ENCODE results near the gene TCF4. TPM values are rescaled to one million over a fixed set of nuclear protein-coding genes. Genes with fewer than 3 reads are reported as not detected.

The TCF4 gene
- total RNA-seq, 1 experiment from 2014 or later: 12.5 TPM

DNA sequence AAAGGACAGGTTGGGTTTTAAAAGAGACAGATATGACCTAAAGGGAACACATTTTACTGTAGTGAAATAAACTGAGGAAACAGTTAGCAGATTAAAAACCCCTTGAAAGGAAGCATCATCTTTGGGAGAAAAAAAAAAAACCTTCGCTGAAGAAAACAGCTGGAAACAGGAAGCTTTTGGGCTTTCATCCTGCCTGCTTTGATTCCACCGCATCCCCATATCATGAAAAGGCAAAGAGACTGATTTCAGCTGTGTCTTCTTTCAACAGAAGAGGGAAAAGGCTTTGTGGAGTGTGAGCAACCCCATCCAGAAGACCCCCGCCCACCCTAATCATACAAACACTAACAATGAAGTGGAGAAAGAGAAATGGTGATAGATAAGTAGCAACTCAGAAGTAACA is 86.4 kb downstream of the TCF4 start:
- DNase-seq (no peak), ATAC-seq (no peak)
- H3K27ac ChIP-seq (ENCODE audit: low read length): no peak overlapping the region
- no peaks in the 10 kb centered on the region for H3F3A ChIP-seq (ENCODE audit: low read length, unreplicated experiment)
- intact Hi-C loops (cut with micrococcal nuclease): no loop called here
- H3K4me2 ChIP-seq (ENCODE audit: low read length): no peak overlapping the region
- H3K9me3 ChIP-seq (ENCODE audit: low read length): no peaks in the 10 kb centered on the region
- TF ChIP-seq, protein P1, sequence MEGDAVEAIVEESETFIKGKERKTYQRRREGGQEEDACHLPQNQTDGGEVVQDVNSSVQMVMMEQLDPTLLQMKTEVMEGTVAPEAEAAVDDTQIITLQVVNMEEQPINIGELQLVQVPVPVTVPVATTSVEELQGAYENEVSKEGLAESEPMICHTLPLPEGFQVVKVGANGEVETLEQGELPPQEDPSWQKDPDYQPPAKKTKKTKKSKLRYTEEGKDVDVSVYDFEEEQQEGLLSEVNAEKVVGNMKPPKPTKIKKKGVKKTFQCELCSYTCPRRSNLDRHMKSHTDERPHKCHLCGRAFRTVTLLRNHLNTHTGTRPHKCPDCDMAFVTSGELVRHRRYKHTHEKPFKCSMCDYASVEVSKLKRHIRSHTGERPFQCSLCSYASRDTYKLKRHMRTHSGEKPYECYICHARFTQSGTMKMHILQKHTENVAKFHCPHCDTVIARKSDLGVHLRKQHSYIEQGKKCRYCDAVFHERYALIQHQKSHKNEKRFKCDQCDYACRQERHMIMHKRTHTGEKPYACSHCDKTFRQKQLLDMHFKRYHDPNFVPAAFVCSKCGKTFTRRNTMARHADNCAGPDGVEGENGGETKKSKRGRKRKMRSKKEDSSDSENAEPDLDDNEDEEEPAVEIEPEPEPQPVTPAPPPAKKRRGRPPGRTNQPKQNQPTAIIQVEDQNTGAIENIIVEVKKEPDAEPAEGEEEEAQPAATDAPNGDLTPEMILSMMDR (conservative IDR thresholded peaks at IDR 0.05; ENCODE audit: low read depth, low read length): no peak
- TF ChIP-seq EZH2phosphoT487 (IDR thresholded peaks at IDR 0.05; ENCODE audit: borderline replicate concordance, low read length) (no peak), EZH2 (IDR thresholded peaks at IDR 0.05; ENCODE audit: low read length, unreplicated experiment) (no peak)
- H3K4me1 ChIP-seq (ENCODE audit: insufficient read depth, low read length): peaks cover 12% of the 10 kb centered on the region; the same call in 1 of the 2 replicates
- no peak overlapping the region for H3K9ac ChIP-seq (ENCODE audit: low read length)
- H3K4me3 ChIP-seq (ENCODE audit: low read length): no peak overlapping the region
- H3K9me2 ChIP-seq (replicated peaks; ENCODE audit: low read length): no peaks in the 10 kb centered on the region
- H3K36me3 ChIP-seq (ENCODE audit: low read depth, low read length): no peaks in the 10 kb centered on the region
- CTCF ChIA-PET: no interaction called here
- H3K27me3 ChIP-seq (ENCODE audit: low read length): no peaks in the 10 kb centered on the region
- no TSS peak for BruUV-seq (replicated peaks)
- no peak overlapping the region for H2AFZ ChIP-seq (ENCODE audit: low read length)
- H3K79me2 ChIP-seq (ENCODE audit: low read length): no peaks in the 10 kb centered on the region
- no peaks in the 10 kb centered on the region for H4K20me1 ChIP-seq (ENCODE audit: low read length)
- POLR2A ChIA-PET (ENCODE audit: unreplicated experiment): no interaction called here

DNA sequence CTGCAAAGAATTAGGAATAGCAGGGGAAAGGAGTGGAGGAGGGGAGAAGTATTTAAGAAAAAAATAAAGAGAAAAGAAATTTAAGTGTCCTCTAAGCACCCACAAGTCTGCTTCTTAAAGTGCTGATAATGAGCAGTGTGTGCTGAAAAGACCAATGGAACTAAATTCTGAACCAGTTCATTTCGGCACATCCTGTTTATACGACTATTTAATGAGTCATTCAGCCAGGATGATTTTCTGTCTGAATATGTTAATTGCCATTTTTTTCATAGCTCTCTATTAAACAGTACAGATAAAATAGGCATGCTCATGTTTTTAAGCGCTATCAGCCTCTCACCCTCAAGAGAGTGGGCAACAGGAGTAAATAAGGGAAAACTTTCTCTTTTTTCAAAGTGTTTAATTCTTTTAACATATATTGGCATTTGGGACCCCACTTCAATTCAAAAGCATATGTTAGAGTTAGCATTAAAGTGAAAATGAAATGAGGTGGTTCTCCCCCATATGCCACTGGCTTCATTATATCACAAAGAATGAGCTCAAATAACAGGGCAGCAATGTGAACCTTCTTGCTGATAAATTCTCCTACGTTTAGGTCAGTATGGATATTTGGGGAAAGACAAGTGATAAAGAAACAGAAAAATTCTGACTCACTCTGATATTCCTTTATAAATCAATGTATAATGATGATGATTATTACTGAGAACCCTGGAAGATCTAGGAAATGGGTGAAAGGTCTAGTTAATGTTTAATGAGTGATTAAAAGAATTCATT is 87.5 kb downstream of the TCF4 start:
- ATAC-seq: peak; percentile 66
- Histone ChIP-seq H3K9me2 (replicated peaks; ENCODE audit: low read length) (no peaks in the 10 kb centered on the region), H3K27ac (ENCODE audit: low read length) (no peak overlapping the region), H3K36me3 (ENCODE audit: low read depth, low read length) (no peaks in the 10 kb centered on the region), H3K4me3 (ENCODE audit: low read length) (no peak overlapping the region), H3K4me1 (ENCODE audit: insufficient read depth, low read length) (peaks cover 12% of the 10 kb centered on the region; the same call in 1 of the 2 replicates), H3K4me2 (ENCODE audit: low read length) (peak overlapping the region; percentile 26; the same call in 1 of the 2 replicates), H3K27me3 (ENCODE audit: low read length) (no peaks in the 10 kb centered on the region), H3K9me3 (ENCODE audit: low read length) (no peaks in the 10 kb centered on the region), H2AFZ (ENCODE audit: low read length) (no peak overlapping the region), H3K79me2 (ENCODE audit: low read length) (no peaks in the 10 kb centered on the region), H3K9ac (ENCODE audit: low read length) (no peak overlapping the region), H3F3A (ENCODE audit: low read length, unreplicated experiment) (no peaks in the 10 kb centered on the region), H4K20me1 (ENCODE audit: low read length) (no peaks in the 10 kb centered on the region)
- ChIA-PET POLR2A (ENCODE audit: unreplicated experiment) (interaction anchor here (0.8 kb wide), 1 partner anchor 85 kb away, joined by 3 read pairs; no protein-coding TSS in a partner anchor), CTCF (interaction anchor here (0.6 kb wide), 1 partner anchor 87 kb away, joined by 4 read pairs; no protein-coding TSS in a partner anchor)
- TF ChIP-seq, protein P1 (conservative IDR thresholded peaks at IDR 0.05; ENCODE audit: low read depth, low read length): no peak
- no peak for TF ChIP-seq EZH2 (IDR thresholded peaks at IDR 0.05; ENCODE audit: low read length, unreplicated experiment)
- TF ChIP-seq EZH2phosphoT487 (IDR thresholded peaks at IDR 0.05; ENCODE audit: borderline replicate concordance, low read length): no peak
- no TSS peak for BruUV-seq (replicated peaks)
- DNase-seq: peak; percentile 37
- intact Hi-C loops (cut with micrococcal nuclease): no loop called here

DNA sequence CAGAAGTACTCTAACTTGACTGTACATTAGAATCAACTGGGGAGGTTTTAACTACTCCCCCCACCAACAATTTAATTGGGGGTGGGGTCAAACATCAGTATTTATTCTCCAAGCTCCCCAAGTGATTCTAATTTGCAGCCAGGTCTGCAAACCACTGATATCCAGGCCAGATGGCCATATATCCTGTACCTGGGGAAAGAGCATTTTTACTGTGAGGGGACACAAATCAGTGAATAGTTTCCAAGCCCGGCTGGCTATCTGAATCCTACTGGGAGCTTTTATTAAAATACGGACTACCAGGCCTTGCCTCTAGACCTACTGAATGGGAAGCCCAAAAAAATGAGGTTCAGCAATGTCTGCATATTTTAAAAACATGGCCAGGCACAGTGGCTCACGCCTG is 88.5 kb downstream of the TCF4 start:
- ATAC-seq (no peak), DNase-seq (no peak)
- ChIA-PET CTCF (interaction anchor here (0.7 kb wide), 1 partner anchor 829 kb away, joined by 3 read pairs; no protein-coding TSS in a partner anchor), POLR2A (ENCODE audit: unreplicated experiment) (interaction anchor here (0.8 kb wide), 1 partner anchor 85 kb away, joined by 3 read pairs; no protein-coding TSS in a partner anchor)
- Histone ChIP-seq H3K9me2 (replicated peaks; ENCODE audit: low read length) (no peaks in the 10 kb centered on the region), H3F3A (ENCODE audit: low read length, unreplicated experiment) (no peaks in the 10 kb centered on the region), H4K20me1 (ENCODE audit: low read length) (no peaks in the 10 kb centered on the region), H3K9ac (ENCODE audit: low read length) (no peak overlapping the region), H3K4me2 (ENCODE audit: low read length) (no peak overlapping the region), H3K27ac (ENCODE audit: low read length) (no peak overlapping the region), H3K79me2 (ENCODE audit: low read length) (no peaks in the 10 kb centered on the region), H3K4me3 (ENCODE audit: low read length) (no peak overlapping the region), H3K9me3 (ENCODE audit: low read length) (no peaks in the 10 kb centered on the region), H3K27me3 (ENCODE audit: low read length) (no peaks in the 10 kb centered on the region), H3K4me1 (ENCODE audit: insufficient read depth, low read length) (peaks cover 18% of the 10 kb centered on the region; the same call in 1 of the 2 replicates), H3K36me3 (ENCODE audit: low read depth, low read length) (no peaks in the 10 kb centered on the region), H2AFZ (ENCODE audit: low read length) (no peak overlapping the region)
- intact Hi-C loops (cut with micrococcal nuclease): no loop called here
- no peak for TF ChIP-seq EZH2phosphoT487 (IDR thresholded peaks at IDR 0.05; ENCODE audit: borderline replicate concordance, low read length)
- TF ChIP-seq EZH2 (IDR thresholded peaks at IDR 0.05; ENCODE audit: low read length, unreplicated experiment): no peak
- TF ChIP-seq, protein P1 (conservative IDR thresholded peaks at IDR 0.05; ENCODE audit: low read depth, low read length): no peak
- BruUV-seq (replicated peaks): no TSS peak
